MG63 (cell line): ENCODE data around the gene COPZ1. TPM values are rescaled to one million over a fixed set of nuclear protein-coding genes. Genes with fewer than 3 reads are reported as not detected.

Experiments used
- DNase-seq: peaks from one replicate; pipeline ENCODE4 v3.0.0-alpha.2; 2020
- H3K27me3 ChIP-seq: fragments of 250-450 bp; sonication (Bioruptor Pico); 2 replicates; pipeline ENCODE4 v1.5.1; 2020; ENCODE audit warnings: mild to moderate bottlenecking, moderate library complexity
- H3K36me3 ChIP-seq: fragments of 250-450 bp; sonication (Bioruptor Pico); 2 replicates; pipeline ENCODE4 v1.5.1; 2020; ENCODE audit warnings: mild to moderate bottlenecking, moderate library complexity
- H3K4me3 ChIP-seq: fragments of 250-450 bp; sonication (Bioruptor Pico); 2 replicates; pipeline ENCODE4 v1.5.1; 2020; ENCODE audit warnings: mild to moderate bottlenecking, moderate library complexity
- H3K9me3 ChIP-seq: fragments of 250-450 bp; sonication (Bioruptor Pico); 2 replicates; pipeline ENCODE4 v1.5.1; 2020; ENCODE audit warnings: mild to moderate bottlenecking, moderate library complexity
- total RNA-seq: library from RNA; depleted of rRNA; stranded (reverse); fragments of >200 nt; shearing (Covaris generic); gene quantifications from 2 replicates; pipeline ENCODE4 v1.2.3, GENCODE V29; 2014; ENCODE audit warnings: low replicate concordance

The COPZ1 gene
- total RNA-seq, 1 experiment from 2014 or later = 243 TPM

- peaks cover 12% of the 10 kb centered on the region for H3K36me3 ChIP-seq
- no peak for DNase-seq
- H3K27me3 ChIP-seq = no peaks in the 10 kb centered on the region
- no peak overlapping the region for H3K4me3 ChIP-seq
- no peaks in the 10 kb centered on the region for H3K9me3 ChIP-seq
Measured at GRCh38 chr12:54292083-54292930, 32.6 kb upstream of the COPZ1 start.

GRCh38 chr12:54292931-54293241, 32.0 kb upstream of the COPZ1 start:
- no peaks in the 10 kb centered on the region for H3K9me3 ChIP-seq
- no peak for DNase-seq
- H3K4me3 ChIP-seq = no peak overlapping the region
- H3K36me3 ChIP-seq = peaks cover 6% of the 10 kb centered on the region
- no peaks in the 10 kb centered on the region for H3K27me3 ChIP-seq

- Histone ChIP-seq H3K27me3 (no peaks in the 10 kb centered on the region), H3K9me3 (no peaks in the 10 kb centered on the region), H3K4me3 (no peak overlapping the region), H3K36me3 (no peaks in the 10 kb centered on the region)
- DNase-seq = peak; percentile 42
Measured at GRCh38 chr12:54294152-54294952, 30.6 kb upstream of the COPZ1 start.

- no peak for DNase-seq
- no peaks in the 10 kb centered on the region for H3K9me3 ChIP-seq
- H3K27me3 ChIP-seq = 0 out of 2 replicates have a peak, but pooled peaks cover 2% of the 10 kb centered on the region
- no peak overlapping the region for H3K4me3 ChIP-seq
- no peaks in the 10 kb centered on the region for H3K36me3 ChIP-seq
Measured at GRCh38 chr12:54294953-54295566, 29.9 kb upstream of the COPZ1 start.

GRCh38 chr12:54296393-54297099, 28.4 kb upstream of the COPZ1 start:
- Histone ChIP-seq H3K36me3 (no peaks in the 10 kb centered on the region), H3K4me3 (no peak overlapping the region), H3K27me3 (0 out of 2 replicates have a peak, but pooled peaks cover 5% of the 10 kb centered on the region), H3K9me3 (no peaks in the 10 kb centered on the region)
- DNase-seq = no peak

GRCh38 chr12:54298904-54299303, 26.0 kb upstream of the COPZ1 start:
- Histone ChIP-seq H3K27me3 (peaks cover 7% of the 10 kb centered on the region), H3K9me3 (no peaks in the 10 kb centered on the region), H3K4me3 (no peak overlapping the region), H3K36me3 (no peaks in the 10 kb centered on the region)
- no peak for DNase-seq

GRCh38 chr12:54299515-54300224, 25.3 kb upstream of the COPZ1 start:
- Histone ChIP-seq H3K36me3 (no peaks in the 10 kb centered on the region), H3K9me3 (no peaks in the 10 kb centered on the region), H3K27me3 (peaks cover 7% of the 10 kb centered on the region), H3K4me3 (no peak overlapping the region)
- DNase-seq = no peak

- no peaks in the 10 kb centered on the region for H3K9me3 ChIP-seq
- peak overlapping the region; percentile 12; the same call in 1 of the 2 replicates for H3K4me3 ChIP-seq
- H3K36me3 ChIP-seq = no peaks in the 10 kb centered on the region
- peaks cover 7% of the 10 kb centered on the region for H3K27me3 ChIP-seq
- DNase-seq = no peak
Measured at GRCh38 chr12:54300225-54300731, 24.7 kb upstream of the COPZ1 start.

- peak within 1 kb of the TSS; percentile 12; the same call in 1 of the 2 replicates for H3K4me3 ChIP-seq
- peaks cover 7% of the 10 kb centered on the region for H3K27me3 ChIP-seq
- DNase-seq = peak; percentile 66
- no peaks in the 10 kb centered on the region for H3K36me3 ChIP-seq
- H3K9me3 ChIP-seq = no peaks in the 10 kb centered on the region
Measured at GRCh38 chr12:54300732-54301427, 24.1 kb upstream of the COPZ1 start, which contains the start of gene NFE2. TSS of gene NFE2 (minus strand) at chr12:54301015. CDS start at chr12:54295248, 5,767 bp downstream.

- no peak for DNase-seq
- Histone ChIP-seq H3K36me3 (no peaks in the 10 kb centered on the region), H3K4me3 (no peak overlapping the region), H3K27me3 (peaks cover 7% of the 10 kb centered on the region), H3K9me3 (no peaks in the 10 kb centered on the region)
Measured at GRCh38 chr12:54301428-54302048, 23.4 kb upstream of the COPZ1 start.

GRCh38 chr12:54303640-54304039, 21.3 kb upstream of the COPZ1 start:
- no peaks in the 10 kb centered on the region for H3K36me3 ChIP-seq
- H3K27me3 ChIP-seq = peaks cover 7% of the 10 kb centered on the region
- H3K9me3 ChIP-seq = no peaks in the 10 kb centered on the region
- no peak overlapping the region for H3K4me3 ChIP-seq
- DNase-seq = no peak

- no peak overlapping the region for H3K4me3 ChIP-seq
- H3K36me3 ChIP-seq = no peaks in the 10 kb centered on the region
- no peaks in the 10 kb centered on the region for H3K9me3 ChIP-seq
- DNase-seq = no peak
- H3K27me3 ChIP-seq = peaks cover 7% of the 10 kb centered on the region
Measured at GRCh38 chr12:54304187-54304810, 20.6 kb upstream of the COPZ1 start.

- Histone ChIP-seq H3K9me3 (no peaks in the 10 kb centered on the region), H3K27me3 (peaks cover 2% of the 10 kb centered on the region), H3K36me3 (no peaks in the 10 kb centered on the region), H3K4me3 (no peak overlapping the region)
- peak; percentile 37 for DNase-seq
Measured at GRCh38 chr12:54306925-54307741, 17.8 kb upstream of the COPZ1 start.

- no peak overlapping the region for H3K4me3 ChIP-seq
- no peak for DNase-seq
- H3K36me3 ChIP-seq = no peaks in the 10 kb centered on the region
- no peaks in the 10 kb centered on the region for H3K9me3 ChIP-seq
- H3K27me3 ChIP-seq = no peaks in the 10 kb centered on the region
Measured at GRCh38 chr12:54311051-54311450, 13.9 kb upstream of the COPZ1 start.
